ENCODE data around the gene EPGN.

DNA sequence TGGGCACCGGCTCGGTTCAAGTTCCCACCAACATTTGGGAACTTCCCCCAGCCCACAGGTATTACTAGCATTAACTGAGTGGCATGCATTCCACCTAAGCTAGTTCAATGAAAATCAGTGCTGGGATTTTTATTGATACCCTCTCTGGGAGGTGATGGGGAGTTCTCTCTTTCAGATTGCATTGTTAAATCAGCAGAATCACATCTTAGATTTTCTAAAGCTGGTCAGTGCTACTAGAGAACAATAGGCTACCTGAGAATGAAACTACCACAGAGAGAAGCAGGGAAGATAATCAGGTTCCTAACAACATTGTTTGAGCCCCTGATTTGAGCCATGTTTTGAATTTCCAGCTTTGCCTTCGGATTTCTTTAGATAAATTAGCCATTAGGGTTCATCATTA lies 16.0 kb downstream of the EPGN start:
- TF ChIP-seq, protein P1, sequence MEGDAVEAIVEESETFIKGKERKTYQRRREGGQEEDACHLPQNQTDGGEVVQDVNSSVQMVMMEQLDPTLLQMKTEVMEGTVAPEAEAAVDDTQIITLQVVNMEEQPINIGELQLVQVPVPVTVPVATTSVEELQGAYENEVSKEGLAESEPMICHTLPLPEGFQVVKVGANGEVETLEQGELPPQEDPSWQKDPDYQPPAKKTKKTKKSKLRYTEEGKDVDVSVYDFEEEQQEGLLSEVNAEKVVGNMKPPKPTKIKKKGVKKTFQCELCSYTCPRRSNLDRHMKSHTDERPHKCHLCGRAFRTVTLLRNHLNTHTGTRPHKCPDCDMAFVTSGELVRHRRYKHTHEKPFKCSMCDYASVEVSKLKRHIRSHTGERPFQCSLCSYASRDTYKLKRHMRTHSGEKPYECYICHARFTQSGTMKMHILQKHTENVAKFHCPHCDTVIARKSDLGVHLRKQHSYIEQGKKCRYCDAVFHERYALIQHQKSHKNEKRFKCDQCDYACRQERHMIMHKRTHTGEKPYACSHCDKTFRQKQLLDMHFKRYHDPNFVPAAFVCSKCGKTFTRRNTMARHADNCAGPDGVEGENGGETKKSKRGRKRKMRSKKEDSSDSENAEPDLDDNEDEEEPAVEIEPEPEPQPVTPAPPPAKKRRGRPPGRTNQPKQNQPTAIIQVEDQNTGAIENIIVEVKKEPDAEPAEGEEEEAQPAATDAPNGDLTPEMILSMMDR (IDR thresholded peaks at IDR 0.05), result no peak
- no peak for TF ChIP-seq POLR2A (IDR thresholded peaks at IDR 0.05)

Data from Peyer's patch (tissue), 4 donors.